Tibial nerve (tissue), 4 donors: ENCODE measurements around the gene NEXN.

Experiments used
- CTCF ChIP-seq, 5 experiments: fragments of 200-600 bp in 3 of 5; fragments of 450-650 bp in 2 of 5; sonication (generic) in 3 of 5; IDR thresholded peaks; one replicate each; pipeline ENCODE4 v1.5.1; 2016 to 2019; ENCODE audit warnings: antibody characterized with exemption in 5 of 5, mild to moderate bottlenecking in 3 of 5, moderate library complexity in 2 of 5
- EP300 ChIP-seq, 2 donors: sonication (generic); formaldehyde crosslinking; IDR thresholded peaks; one replicate each; pipeline ENCODE4 v1.6.1; 2017; ENCODE audit warnings: antibody characterized with exemption in 2 of 2, mild to moderate bottlenecking in 1 of 2
- POLR2A ChIP-seq, 2 donors: fragments of 450-650 bp; IDR thresholded peaks; one replicate each; pipeline ENCODE4 v1.6.1; 2017; ENCODE audit warnings: antibody characterized with exemption in 2 of 2, mild to moderate bottlenecking in 2 of 2, moderate library complexity in 2 of 2

DNA sequence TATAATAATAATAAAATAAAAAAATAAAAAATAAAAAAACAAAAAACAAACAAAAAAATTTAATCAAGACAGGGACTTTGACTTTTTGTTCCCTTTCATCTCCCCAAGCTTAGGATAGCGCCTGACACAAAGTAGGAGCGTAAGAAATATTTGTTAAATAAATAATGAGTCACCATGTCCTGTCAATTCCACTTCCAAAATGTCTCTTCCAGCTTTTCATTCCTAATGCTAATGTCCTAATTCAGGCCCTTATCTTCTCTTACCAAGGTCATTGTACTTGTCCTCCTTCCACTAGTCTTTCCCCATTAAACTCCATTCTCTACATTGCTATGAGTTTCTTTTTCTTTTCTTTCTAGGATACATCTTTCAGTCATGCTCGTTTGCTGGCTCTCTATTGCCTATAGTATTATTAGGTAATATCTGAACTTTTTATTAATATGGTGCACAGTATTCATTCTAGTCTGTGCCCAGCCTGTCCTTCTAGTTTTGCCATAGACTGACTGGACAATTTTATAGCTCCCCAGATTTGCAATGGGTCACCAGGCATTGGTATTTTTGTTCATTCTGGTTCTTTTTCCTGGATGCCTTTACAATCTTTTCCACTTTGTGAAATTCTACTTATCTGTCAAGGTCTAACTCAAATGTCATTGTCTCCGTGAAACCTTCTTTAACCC, 11.4 kb downstream of the NEXN start:
- TF ChIP-seq CTCF (IDR thresholded peaks at IDR 0.05) (no peak), POLR2A (IDR thresholded peaks at IDR 0.05) (no peak), EP300 (IDR thresholded peaks at IDR 0.05) (no peak)
